ENCODE measurements around the gene EML3.
"Not testable (repeated sequence)": the region's sequence is repeated elsewhere in the genome, so short reads cannot be mapped to it uniquely, and the experiment has no call there.

DNA sequence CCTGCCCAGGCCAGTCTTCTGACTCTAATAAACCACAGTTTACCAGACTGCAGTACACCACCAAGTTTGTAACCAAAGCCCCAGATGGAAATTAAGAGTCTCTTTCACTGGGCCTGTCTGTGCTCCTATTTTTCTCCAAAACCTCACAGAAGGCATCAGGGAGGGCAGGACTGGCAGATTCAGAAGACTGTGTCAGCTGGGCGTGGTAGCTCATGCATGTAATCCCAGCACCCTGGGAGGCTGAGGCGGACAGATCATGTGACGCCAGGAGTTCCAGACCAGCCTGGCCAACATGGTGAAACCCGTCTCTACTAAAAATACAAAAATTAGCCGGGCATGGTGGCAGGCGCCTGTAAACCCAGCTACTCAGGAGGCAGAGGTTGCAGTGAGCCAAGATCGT lies 27.2 kb downstream of the EML3 start:
- not testable (repeated sequence) for TF ChIP-seq EZH2 (IDR thresholded peaks at IDR 0.05); POLR2AphosphoS5 (IDR thresholded peaks at IDR 0.05; ENCODE audit: borderline replicate concordance, low read depth, low read length); FOXP2 (optimal IDR thresholded peaks at IDR 0.05; ENCODE audit: control extremely low read depth, extremely low read length, insufficient read depth)
